Caco-2 (cell line): Measurements from ENCODE around the gene FOXC1. TPM values are rescaled to one million over a fixed set of nuclear protein-coding genes. Genes with fewer than 3 reads are reported as not detected.

Experiments
- BruUV-seq: library from RNA; stranded (reverse); fragments of 400-500 nt; replicated peaks from 2 replicates; lab custom pipeline; 2021; lab: Mats Ljungman, UMichigan
- CTCF ChIA-PET: fragments of 300-600 bp; sonication (Branson Sonifier 250); formaldehyde crosslinking; loops from one replicate; lab custom pipeline; 2022; ENCODE audit warnings: antibody characterized with exemption; lab: Charles Lee
- POLR2A ChIA-PET: fragments of 300-600 bp; sonication (Branson Sonifier 250); formaldehyde crosslinking; loops from one replicate; lab custom pipeline; 2022; ENCODE audit warnings: antibody characterized with exemption; lab: Charles Lee
- DNase-seq, 2 experiments: peaks; one replicate each; pipeline versions ENCODE4 v3.0.0 to v3.0.0-alpha.2; 2020 to 2022
- H3K27me3 ChIP-seq: replicated peaks from 2 replicates; pipeline ENCODE4 v1.6.0; 2011; ENCODE audit warnings: low read length; ENCODE audit not compliant: control insufficient read depth, insufficient read depth
- H3K36me3 ChIP-seq: 2 replicates; pipeline ENCODE4 v1.5.1; 2011; ENCODE audit warnings: low read length; ENCODE audit not compliant: control insufficient read depth, insufficient read depth
- H3K4me1 ChIP-seq: fragments of 250-450 bp; sonication (Bioruptor Pico); 2 replicates; pipeline ENCODE4 v1.5.1; 2020; ENCODE audit warnings: mild to moderate bottlenecking
- H3K4me3 ChIP-seq: 2 replicates; pipeline ENCODE4 v1.5.1; 2011; ENCODE audit warnings: low read depth, mild to moderate bottlenecking, control low read depth, low read length
- H3K9me3 ChIP-seq: fragments of 250-450 bp; sonication (Bioruptor Pico); 2 replicates; pipeline ENCODE4 v1.5.1; 2020; ENCODE audit warnings: mild to moderate bottlenecking, moderate library complexity
- H3K27ac Mint-ChIP-seq: one replicate; pipeline ENCODE4 v1.8.0; 2022; ENCODE audit warnings: mixed read lengths; ENCODE audit not compliant: unreplicated experiment
- H3K27me3 Mint-ChIP-seq: one replicate; pipeline ENCODE4 v1.8.0; 2022; ENCODE audit warnings: mixed read lengths; ENCODE audit not compliant: insufficient read depth, unreplicated experiment
- H3K36me3 Mint-ChIP-seq: one replicate; pipeline ENCODE4 v1.8.0; 2022; ENCODE audit warnings: mild to moderate bottlenecking, mixed read lengths; ENCODE audit not compliant: insufficient read depth, unreplicated experiment
- H3K4me1 Mint-ChIP-seq: one replicate; pipeline ENCODE4 v1.8.0; 2022; ENCODE audit warnings: low read depth, mixed read lengths; ENCODE audit not compliant: unreplicated experiment
- H3K4me3 Mint-ChIP-seq: one replicate; pipeline ENCODE4 v1.8.0; 2022; ENCODE audit warnings: mild to moderate bottlenecking, moderate library complexity, mixed read lengths; ENCODE audit not compliant: unreplicated experiment
- H3K9me3 Mint-ChIP-seq: one replicate; pipeline ENCODE4 v1.8.0; 2022; ENCODE audit warnings: mixed read lengths; ENCODE audit not compliant: unreplicated experiment
- intact Hi-C: fragments of 100-400 bp; cut with micrococcal nuclease; formaldehyde crosslinking; loops from one replicate; pipeline ENCODE4 v1.10.0; 2022; ENCODE audit not compliant: unreplicated experiment
- total RNA-seq: library from RNA; stranded (reverse); gene quantifications from 2 replicates; pipeline ENCODE4 v1.2.3, GENCODE V29; 2022
- TF ChIP-seq, protein P1 (sequence below), 2 experiments: fragments of 200-600 bp in 1 of 2; IDR thresholded peaks; 1 replicate in 1 of 2; 2 replicates in 1 of 2; pipeline versions ENCODE4 v1.5.1 to v1.8.0; 2011 to 2022; ENCODE audit warnings: antibody characterized with exemption in 1 of 2, control low read depth in 1 of 2, inconsistent platforms in 1 of 2, low read depth in 1 of 2, low read length in 1 of 2, mild to moderate bottlenecking in 1 of 2, moderate library complexity in 1 of 2; ENCODE audit not compliant: insufficient read depth in 1 of 2, severe bottlenecking in 1 of 2, unreplicated experiment in 1 of 2

Gene FOXC1
- total RNA-seq, 1 experiment from 2014 or later, result 6.8 TPM

DNA sequence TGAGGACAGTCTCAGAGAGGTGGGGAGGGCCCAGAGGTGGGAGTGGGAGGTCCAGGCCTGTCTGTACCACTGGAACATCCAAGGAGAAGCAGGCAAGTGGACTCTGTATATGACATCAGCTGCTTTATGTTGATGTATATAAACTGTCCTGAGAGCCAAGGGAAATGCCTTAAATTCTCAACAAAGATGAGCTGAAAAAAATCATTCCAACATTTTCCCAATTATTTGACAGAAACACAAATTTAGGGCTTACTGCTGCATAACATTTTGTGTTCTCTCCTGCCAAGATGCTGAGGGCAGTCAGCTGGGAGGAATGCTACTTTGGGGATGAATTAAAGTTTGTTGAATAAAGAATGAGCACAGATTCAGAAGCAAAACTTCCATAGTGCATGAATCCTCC, 52.8 kb downstream of the FOXC1 start:
- H3K4me1 ChIP-seq, result no peaks in the 10 kb centered on the region
- no TSS peak for BruUV-seq
- Mint-ChIP-seq H3K36me3 (no peaks in the 10 kb centered on the region), H3K27me3 (no peaks in the 10 kb centered on the region), H3K4me1 (no peaks in the 10 kb centered on the region), H3K27ac (no peak overlapping the region), H3K9me3 (no peaks in the 10 kb centered on the region), H3K4me3 (no peak overlapping the region)
- ChIA-PET CTCF (no interaction called here), POLR2A (no interaction called here)
- TF ChIP-seq, protein P1, sequence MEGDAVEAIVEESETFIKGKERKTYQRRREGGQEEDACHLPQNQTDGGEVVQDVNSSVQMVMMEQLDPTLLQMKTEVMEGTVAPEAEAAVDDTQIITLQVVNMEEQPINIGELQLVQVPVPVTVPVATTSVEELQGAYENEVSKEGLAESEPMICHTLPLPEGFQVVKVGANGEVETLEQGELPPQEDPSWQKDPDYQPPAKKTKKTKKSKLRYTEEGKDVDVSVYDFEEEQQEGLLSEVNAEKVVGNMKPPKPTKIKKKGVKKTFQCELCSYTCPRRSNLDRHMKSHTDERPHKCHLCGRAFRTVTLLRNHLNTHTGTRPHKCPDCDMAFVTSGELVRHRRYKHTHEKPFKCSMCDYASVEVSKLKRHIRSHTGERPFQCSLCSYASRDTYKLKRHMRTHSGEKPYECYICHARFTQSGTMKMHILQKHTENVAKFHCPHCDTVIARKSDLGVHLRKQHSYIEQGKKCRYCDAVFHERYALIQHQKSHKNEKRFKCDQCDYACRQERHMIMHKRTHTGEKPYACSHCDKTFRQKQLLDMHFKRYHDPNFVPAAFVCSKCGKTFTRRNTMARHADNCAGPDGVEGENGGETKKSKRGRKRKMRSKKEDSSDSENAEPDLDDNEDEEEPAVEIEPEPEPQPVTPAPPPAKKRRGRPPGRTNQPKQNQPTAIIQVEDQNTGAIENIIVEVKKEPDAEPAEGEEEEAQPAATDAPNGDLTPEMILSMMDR (IDR thresholded peaks at IDR 0.05; ENCODE audit: insufficient read depth in 1 of 2, low read depth in 1 of 2, low read length in 1 of 2, severe bottlenecking in 1 of 2, unreplicated experiment in 1 of 2), result no peak
- H3K36me3 ChIP-seq, result no peaks in the 10 kb centered on the region
- H3K4me3 ChIP-seq, result no peak overlapping the region
- intact Hi-C loops, result no loop called here
- no peaks in the 10 kb centered on the region for H3K9me3 ChIP-seq
- no peaks in the 10 kb centered on the region for H3K27me3 ChIP-seq
- DNase-seq, result no peak

Other genes with a start within 250 kb of the FOXC1 start
- gene FOXF2, start 220.3 kb upstream of the FOXC1 start, total RNA-seq, result 0.79 and 0.88 TPM in 2 replicates